ENCODE results near the gene PCDHA9. TPM values are rescaled to one million over a fixed set of nuclear protein-coding genes. Genes with fewer than 3 reads are reported as not detected.

The PCDHA9 gene
- total and polyA plus RNA-seq, 12 donors: 0.04 to 0.39 (median 0.18) TPM; not detected in 5

GRCh38 chr5:140881889-140882590 lies 33.9 kb downstream of the PCDHA9 start, which contains the start of gene PCDHA13:
Gene PCDHA13 (plus strand): TSS chr5:140882124. CDS start chr5:140882269, 145 bp downstream.
- Histone ChIP-seq H3K36me3 (replicated peaks in 1 of 2) (no peaks in the 10 kb centered on the region), H3K4me3 (peak within 1 kb of the TSS in 1 of 4 donors; percentile 35), H3K27ac (no peak within 1 kb of the TSS), H3K4me1 (replicated peaks in 1 of 2) (no peaks in the 10 kb centered on the region), H3K27me3 (peaks cover 5% of the 10 kb centered on the region), H3K9me3 (replicated peaks in 1 of 3) (no peaks in the 10 kb centered on the region)
- intact Hi-C loops (cut with DNase I): no loop called here
- WGBS, 4 donors: 9 to 14% (median 11%) methylated on average over 14 to 35 of the region's 35 CpGs
- no peak for DNase-seq
- no peak for TF ChIP-seq POLR2A (IDR thresholded peaks at IDR 0.05)
- TF ChIP-seq CTCF (IDR thresholded peaks at IDR 0.05): peak in 4 of 6 experiments; percentile 13 to 41 (median 30)

GRCh38 chr5:140882591-140882899 lies 34.4 kb downstream of the PCDHA9 start:
- Histone ChIP-seq H3K27me3 (peaks cover 5% of the 10 kb centered on the region), H3K4me3 (peak overlapping the region in 1 of 4 donors; percentile 35), H3K36me3 (replicated peaks in 1 of 2) (no peaks in the 10 kb centered on the region), H3K4me1 (replicated peaks in 1 of 2) (no peaks in the 10 kb centered on the region), H3K27ac (no peak overlapping the region), H3K9me3 (replicated peaks in 1 of 3) (no peaks in the 10 kb centered on the region)
- intact Hi-C loops (cut with DNase I): no loop called here
- 12 to 25% (median 18%) methylated on average over 8 to 12 of the region's 12 CpGs for WGBS, 4 donors
- TF ChIP-seq CTCF (IDR thresholded peaks at IDR 0.05): no peak
- no peak for TF ChIP-seq POLR2A (IDR thresholded peaks at IDR 0.05)
- DNase-seq: no peak

- intact Hi-C loops (cut with DNase I): no loop called here
- Histone ChIP-seq H3K4me1 (replicated peaks in 1 of 2) (no peaks in the 10 kb centered on the region), H3K36me3 (replicated peaks in 1 of 2) (no peaks in the 10 kb centered on the region), H3K27ac (no peak overlapping the region), H3K4me3 (no peak overlapping the region), H3K27me3 (peaks cover 5% of the 10 kb centered on the region), H3K9me3 (replicated peaks in 1 of 3) (no peaks in the 10 kb centered on the region)
- 29 to 63% (median 40%) methylated on average over 4 to 41 of the region's 41 CpGs for WGBS, 4 donors
- DNase-seq: no peak
- no peak for TF ChIP-seq CTCF (IDR thresholded peaks at IDR 0.05)
- no peak for TF ChIP-seq POLR2A (IDR thresholded peaks at IDR 0.05)
Observed at GRCh38 chr5:140883373-140883772, 35.2 kb downstream of the PCDHA9 start.

- H3K36me3 ChIP-seq (replicated peaks in 1 of 2): no peaks in the 10 kb centered on the region
- WGBS, 4 donors: 32 to 51% (median 37%) methylated on average over 20 to 79 of the region's 79 CpGs
- no peaks in the 10 kb centered on the region for H3K4me1 ChIP-seq (replicated peaks in 1 of 2)
- no peaks in the 10 kb centered on the region for H3K9me3 ChIP-seq (replicated peaks in 1 of 3)
- intact Hi-C loops (cut with DNase I): no loop called here
- TF ChIP-seq POLR2A (IDR thresholded peaks at IDR 0.05) (no peak), CTCF (IDR thresholded peaks at IDR 0.05) (no peak)
- no peak overlapping the region for H3K4me3 ChIP-seq
- H3K27me3 ChIP-seq: peaks cover 5% of the 10 kb centered on the region
- no peak overlapping the region for H3K27ac ChIP-seq
- DNase-seq: no peak
Observed at GRCh38 chr5:140883927-140884697, 35.9 kb downstream of the PCDHA9 start.

Other genes with a start within 250 kb of the PCDHA9 start
- gene CD14, start 215.2 kb upstream of the PCDHA9 start, total RNA-seq: 100 to 1,000 TPM in 8 of 9 donors, 1 to 10 TPM in 1; 9.8 to 885 (median 316) TPM
- 100 to 1,000 TPM in 2 of 3 donors, 10 to 100 TPM in 1; 13.9 to 252 (median 101) TPM for gene CD14, start 215.2 kb upstream of the PCDHA9 start, polyA plus RNA-seq
- gene TMCO6, start 208.9 kb upstream of the PCDHA9 start, total RNA-seq: 100 to 1,000 TPM in 1 of 9 donors, 10 to 100 TPM in 7, 1 to 10 TPM in 1; 6.6 to 348 (median 29.5) TPM
- 10 to 100 TPM in 2 of 3 donors, 1 to 10 TPM in 1; 5.6 to 44.7 (median 25.3) TPM for gene TMCO6, start 208.9 kb upstream of the PCDHA9 start, polyA plus RNA-seq
- 100 to 1,000 TPM in 8 of 9 donors, 10 to 100 TPM in 1; 98.1 to 139 (median 115) TPM for gene NDUFA2, start 200.8 kb upstream of the PCDHA9 start, total RNA-seq
- 100 to 1,000 TPM in 2 of 3 donors, 10 to 100 TPM in 1; 65.6 to 573 (median 367) TPM for gene NDUFA2, start 200.8 kb upstream of the PCDHA9 start, polyA plus RNA-seq
- gene IK, start 200.6 kb upstream of the PCDHA9 start, total RNA-seq: 100 to 1,000 TPM in 4 of 9 donors, 10 to 100 TPM in 5; 65.7 to 478 (median 83.3) TPM
- gene IK, start 200.6 kb upstream of the PCDHA9 start, polyA plus RNA-seq: 100 to 1,000 TPM in 1 of 3 donors, 10 to 100 TPM in 2; 65.5 to 153 (median 97.5) TPM
- gene WDR55, start 183.5 kb upstream of the PCDHA9 start, total RNA-seq: 10 to 100 TPM; 13.6 to 20.0 (median 17.1) TPM
- 10 to 100 TPM; 13.3 to 20.8 (median 13.5) TPM for gene WDR55, start 183.5 kb upstream of the PCDHA9 start, polyA plus RNA-seq
- 1 to 10 TPM in 1 of 9 donors, under 1 TPM in 8; 0.19 to 3.6 (median 0.50) TPM for gene DND1, start 174.8 kb upstream of the PCDHA9 start, total RNA-seq
- gene DND1, start 174.8 kb upstream of the PCDHA9 start, polyA plus RNA-seq: 1 to 10 TPM in 2 of 3 donors, under 1 TPM in 1; 0.18 to 3.1 (median 2.1) TPM
- 10 to 100 TPM; 36.4 to 80.6 (median 55.7) TPM for gene HARS1, start 157.0 kb upstream of the PCDHA9 start, total RNA-seq
- 100 to 1,000 TPM in 1 of 3 donors, 10 to 100 TPM in 2; 92.3 to 111 (median 94.6) TPM for gene HARS1, start 157.0 kb upstream of the PCDHA9 start, polyA plus RNA-seq
- gene HARS2, start 156.9 kb upstream of the PCDHA9 start, total RNA-seq: 10 to 100 TPM; 21.3 to 51.2 (median 32.9) TPM
- gene HARS2, start 156.9 kb upstream of the PCDHA9 start, polyA plus RNA-seq: 10 to 100 TPM; 26.0 to 31.0 (median 28.6) TPM
- gene ZMAT2, start 147.9 kb upstream of the PCDHA9 start, total RNA-seq: 100 to 1,000 TPM in 1 of 9 donors, 10 to 100 TPM in 8; 24.6 to 122 (median 51.4) TPM
- gene ZMAT2, start 147.9 kb upstream of the PCDHA9 start, polyA plus RNA-seq: 100 to 1,000 TPM in 1 of 3 donors, 10 to 100 TPM in 2; 42.1 to 113 (median 82.8) TPM
- under 1 TPM in 4 of 9 donors, not detected in 5; 0.07 to 0.20 (median 0.12) TPM for gene PCDHA1, start 62.2 kb upstream of the PCDHA9 start, total RNA-seq
- under 1 TPM; 0.05 to 0.08 (median 0.07) TPM for gene PCDHA1, start 62.2 kb upstream of the PCDHA9 start, polyA plus RNA-seq
- under 1 TPM in 4 of 9 donors, not detected in 5; 0.12 to 0.28 (median 0.21) TPM for gene PCDHA2, start 53.5 kb upstream of the PCDHA9 start, total RNA-seq
- under 1 TPM in 2 of 3 donors, not detected in 1; 0.03 to 0.09 TPM for gene PCDHA2, start 53.5 kb upstream of the PCDHA9 start, polyA plus RNA-seq
- 1 to 10 TPM in 1 of 9 donors, under 1 TPM in 6, not detected in 2; 0.10 to 1.4 (median 0.31) TPM for gene PCDHA3, start 47.3 kb upstream of the PCDHA9 start, total RNA-seq
- gene PCDHA3, start 47.3 kb upstream of the PCDHA9 start, polyA plus RNA-seq: 1 to 10 TPM in 1 of 3 donors, under 1 TPM in 2; 0.16 to 1.1 (median 0.24) TPM
- gene PCDHA4, start 41.3 kb upstream of the PCDHA9 start, total RNA-seq: under 1 TPM; 0.04 to 0.96 (median 0.28) TPM
- under 1 TPM; 0.08 to 0.33 (median 0.10) TPM for gene PCDHA4, start 41.3 kb upstream of the PCDHA9 start, polyA plus RNA-seq
- under 1 TPM in 7 of 9 donors, not detected in 2; 0.11 to 0.67 (median 0.17) TPM for gene PCDHA5, start 26.8 kb upstream of the PCDHA9 start, total RNA-seq
- gene PCDHA5, start 26.8 kb upstream of the PCDHA9 start, polyA plus RNA-seq: under 1 TPM; 0.07 to 0.62 (median 0.24) TPM
- 1 to 10 TPM in 1 of 9 donors, under 1 TPM in 7, not detected in 1; 0.14 to 1.1 (median 0.48) TPM for gene PCDHA6, start 20.4 kb upstream of the PCDHA9 start, total RNA-seq
- under 1 TPM; 0.20 to 0.97 (median 0.32) TPM for gene PCDHA6, start 20.4 kb upstream of the PCDHA9 start, polyA plus RNA-seq
- 1 to 10 TPM in 1 of 9 donors, under 1 TPM in 6, not detected in 2; 0.22 to 1.2 (median 0.35) TPM for gene PCDHA7, start 14.1 kb upstream of the PCDHA9 start, total RNA-seq
- gene PCDHA7, start 14.1 kb upstream of the PCDHA9 start, polyA plus RNA-seq: under 1 TPM; 0.16 to 0.20 (median 0.20) TPM
- gene PCDHA8, start 7.2 kb upstream of the PCDHA9 start, total RNA-seq: under 1 TPM in 3 of 9 donors, not detected in 6; 0.14 to 0.18 (median 0.17) TPM
- gene PCDHA8, start 7.2 kb upstream of the PCDHA9 start, polyA plus RNA-seq: under 1 TPM; 0.03 to 0.16 (median 0.09) TPM
- gene PCDHA10, start 7.5 kb downstream of the PCDHA9 start, total RNA-seq: 1 to 10 TPM in 3 of 9 donors, under 1 TPM in 6; 0.17 to 1.8 (median 0.48) TPM
- gene PCDHA10, start 7.5 kb downstream of the PCDHA9 start, polyA plus RNA-seq: under 1 TPM; under 0.01 to 0.81 (median 0.32) TPM
- gene PCDHA11, start 20.6 kb downstream of the PCDHA9 start, total RNA-seq: 1 to 10 TPM in 1 of 9 donors, under 1 TPM in 7, not detected in 1; 0.07 to 1.5 (median 0.35) TPM
- gene PCDHA11, start 20.6 kb downstream of the PCDHA9 start, polyA plus RNA-seq: under 1 TPM in 2 of 3 donors, not detected in 1; 0.48 to 0.51 TPM
- gene PCDHA12, start 26.9 kb downstream of the PCDHA9 start, total RNA-seq: 1 to 10 TPM in 3 of 9 donors, under 1 TPM in 6; 0.25 to 1.9 (median 0.55) TPM
- under 1 TPM; 0.17 to 0.32 (median 0.20) TPM for gene PCDHA12, start 26.9 kb downstream of the PCDHA9 start, polyA plus RNA-seq
- under 1 TPM in 8 of 9 donors, not detected in 1; 0.12 to 0.98 (median 0.55) TPM for gene PCDHA13, start 33.7 kb downstream of the PCDHA9 start, total RNA-seq
- under 1 TPM; 0.13 to 0.32 (median 0.26) TPM for gene PCDHA13, start 33.7 kb downstream of the PCDHA9 start, polyA plus RNA-seq
- 1 to 10 TPM in 2 of 9 donors, under 1 TPM in 7; 0.29 to 1.4 (median 0.70) TPM for gene PCDHAC1, start 77.9 kb downstream of the PCDHA9 start, total RNA-seq
- under 1 TPM; 0.10 to 0.81 (median 0.16) TPM for gene PCDHAC1, start 77.9 kb downstream of the PCDHA9 start, polyA plus RNA-seq
- gene PCDHAC2, start 118.1 kb downstream of the PCDHA9 start, total RNA-seq: 1 to 10 TPM in 6 of 9 donors, under 1 TPM in 3; 0.30 to 6.1 (median 1.1) TPM
- 1 to 10 TPM in 1 of 3 donors, under 1 TPM in 2; 0.07 to 6.5 (median 0.32) TPM for gene PCDHAC2, start 118.1 kb downstream of the PCDHA9 start, polyA plus RNA-seq
- gene PCDHB1, start 203.0 kb downstream of the PCDHA9 start, total RNA-seq: under 1 TPM in 4 of 9 donors, not detected in 5; under 0.01 to 0.07 (median 0.02) TPM
- gene PCDHB1, start 203.0 kb downstream of the PCDHA9 start, polyA plus RNA-seq: under 1 TPM in 1 of 3 donors, not detected in 2; 0.11 TPM
- gene PCDHB2, start 246.2 kb downstream of the PCDHA9 start, total RNA-seq: 1 to 10 TPM in 7 of 9 donors, under 1 TPM in 2; 0.65 to 2.8 (median 1.5) TPM
- gene PCDHB2, start 246.2 kb downstream of the PCDHA9 start, polyA plus RNA-seq: under 1 TPM; 0.24 to 0.79 (median 0.44) TPM